K562 (cell line): ENCODE results near the gene FDPS. TPM values are rescaled to one million over a fixed set of nuclear protein-coding genes. Genes with fewer than 3 reads are reported as not detected.

Source experiments
- BRCA1 ChIP-seq, 2 experiments: fragments of 450-650 bp in 1 of 2; sonication (generic) in 1 of 2; formaldehyde crosslinking in 1 of 2; IDR thresholded peaks; 2 replicates each; pipeline versions ENCODE4 v1.5.0 to v1.6.1; 2017 to 2020; ENCODE audit warnings: mild to moderate bottlenecking in 1 of 2, missing genetic modification reagents in 1 of 2
- CREB5 ChIP-seq: fragments of 250-450 bp; sonication (Bioruptor Pico); IDR thresholded peaks from 2 replicates; pipeline ENCODE4 v1.5.0; 2020; ENCODE audit warnings: mild to moderate bottlenecking
- ETS2 ChIP-seq: IDR thresholded peaks from 2 replicates; pipeline ENCODE4 v1.6.1; 2016; ENCODE audit warnings: borderline replicate concordance, missing genetic modification characterization, mild to moderate bottlenecking, moderate library complexity, missing compliant biosample characterization; ENCODE audit not compliant: poor library complexity, severe bottlenecking
- FIP1L1 ChIP-seq: fragments of 200-400 bp; formaldehyde crosslinking; IDR thresholded peaks from 2 replicates; pipeline ENCODE4 v1.6.1; 2018; ENCODE audit warnings: mild to moderate bottlenecking, low read depth, low read length; ENCODE audit not compliant: poor library complexity, severe bottlenecking
- FOSL1 ChIP-seq: fragments of 200-800 bp; sonication (Bioruptor generic); conservative IDR thresholded peaks from 2 replicates; pipeline ENCODE4 v1.6.1; 2016; ENCODE audit warnings: missing genetic modification characterization, missing compliant biosample characterization
- HDAC1 ChIP-seq, 2 experiments: fragments of 450-650 bp; IDR thresholded peaks; 2 replicates each; pipeline ENCODE4 v1.6.1; 2016 to 2017; ENCODE audit warnings: inconsistent platforms in 1 of 2, mild to moderate bottlenecking in 1 of 2, moderate library complexity in 1 of 2
- HNRNPUL1 ChIP-seq: fragments of 200-400 bp; formaldehyde crosslinking; IDR thresholded peaks from 2 replicates; pipeline ENCODE4 v1.6.1; 2017; ENCODE audit warnings: low read length
- KAT2B ChIP-seq: IDR thresholded peaks from one replicate; pipeline ENCODE4 v1.6.1; 2012; ENCODE audit warnings: low read depth, mild to moderate bottlenecking, control low read depth, inconsistent platforms, low read length, moderate library complexity
- KAT8 ChIP-seq: fragments of 450-650 bp; IDR thresholded peaks from 2 replicates; pipeline ENCODE4 v1.6.1; 2016; ENCODE audit warnings: low read depth, mild to moderate bottlenecking
- KLF13 ChIP-seq: fragments of 450-650 bp; IDR thresholded peaks from 2 replicates; pipeline ENCODE4 v1.6.1; 2016; ENCODE audit warnings: missing genetic modification characterization, low read depth, mild to moderate bottlenecking, missing compliant biosample characterization, moderate library complexity, borderline replicate concordance
- NFE2L1 ChIP-seq: fragments of 450-650 bp; IDR thresholded peaks from 2 replicates; pipeline ENCODE4 v1.6.1; 2016; ENCODE audit warnings: missing genetic modification characterization, low read depth, mild to moderate bottlenecking, missing compliant biosample characterization, moderate library complexity, borderline replicate concordance
- NKRF ChIP-seq: fragments of 450-650 bp; IDR thresholded peaks from 2 replicates; pipeline ENCODE4 v1.6.1; 2016; ENCODE audit warnings: borderline replicate concordance
- PATZ1 ChIP-seq: fragments of 250-450 bp; sonication (Bioruptor Pico); IDR thresholded peaks from 2 replicates; pipeline ENCODE4 v1.5.0; 2020; ENCODE audit warnings: mild to moderate bottlenecking, borderline replicate concordance
- PHB ChIP-seq: fragments of 250-450 bp; sonication (Bioruptor Pico); IDR thresholded peaks from 2 replicates; pipeline ENCODE4 v1.5.0; 2021
- POLR2A ChIP-seq: fragments of 450-650 bp; conservative IDR thresholded peaks from 2 replicates; pipeline ENCODE4 v1.6.1; 2016
- SMARCA4 ChIP-seq: fragments of 450-650 bp; IDR thresholded peaks from 2 replicates; pipeline ENCODE4 v1.6.1; 2016
- SP1 ChIP-seq: sonication (generic); formaldehyde crosslinking; IDR thresholded peaks from 2 replicates; pipeline ENCODE4 v1.8.1; 2022; ENCODE audit warnings: mild to moderate bottlenecking, missing genetic modification reagents
- XRCC5 ChIP-seq: fragments of 200-400 bp; formaldehyde crosslinking; IDR thresholded peaks from 2 replicates; pipeline ENCODE4 v1.6.1; 2017; ENCODE audit warnings: low read depth, mild to moderate bottlenecking, low read length
- ZBTB8A ChIP-seq: fragments of 450-650 bp; IDR thresholded peaks from 2 replicates; pipeline ENCODE4 v1.6.1; 2018; ENCODE audit warnings: mild to moderate bottlenecking, moderate library complexity; ENCODE audit not compliant: partially characterized antibody
- ZNF140 ChIP-seq: fragments of 250-450 bp; sonication (Bioruptor Pico); IDR thresholded peaks from 2 replicates; pipeline ENCODE4 v1.8.0; 2021; ENCODE audit warnings: moderate library complexity, mild to moderate bottlenecking, inconsistent platforms
- ZNF384 ChIP-seq: IDR thresholded peaks from 2 replicates; pipeline ENCODE4 v1.6.1; 2012; ENCODE audit warnings: low read depth, low read length, improper control_type of control experiment
- ZNF408 ChIP-seq: fragments of 250-450 bp; sonication (Bioruptor Pico); IDR thresholded peaks from 2 replicates; pipeline ENCODE4 v1.4.0; 2020; ENCODE audit warnings: low read depth, mild to moderate bottlenecking, moderate library complexity
- ZNF586 ChIP-seq: fragments of 450-650 bp; formaldehyde crosslinking; conservative IDR thresholded peaks from 2 replicates; pipeline ENCODE4 v1.4.0; 2020; ENCODE audit warnings: mild to moderate bottlenecking, moderate library complexity
- ZNF76 ChIP-seq: fragments of 250-450 bp; sonication (Bioruptor Pico); IDR thresholded peaks from 2 replicates; pipeline ENCODE4 v1.4.0; 2020; ENCODE audit warnings: mild to moderate bottlenecking, moderate library complexity, borderline replicate concordance
- polyA plus RNA-seq, 8 experiments: library from polyadenylated mRNA; depleted of rRNA in 4 of 8; stranded (reverse) in 5 of 8; unstranded in 3 of 8; fragments of >200 nt; fragmentation: Nextera tagmentation in 2 of 8; fragmentation: Illumina TruSeq in 1 of 8; extraction: Ambion mirVana in 2 of 8; extraction: Trizol in 1 of 8; gene quantifications; 2 replicates each; pipeline versions ENCODE4 v1.2.1 to v1.2.3, GENCODE V29; 2011 to 2014; ENCODE audit warnings: inconsistent platforms in 1 of 8, missing spikeins in 1 of 8
- total RNA-seq, 7 experiments: library from RNA; depleted of rRNA in 6 of 7; stranded (reverse); fragments of >200 nt in 6 of 7; fragmentation: Illumina TruSeq in 2 of 7; extraction: Trizol in 2 of 7; gene quantifications; 2 replicates each; pipeline versions ENCODE4 v1.2.1 to v1.2.3, GENCODE V29; 2011 to 2021; ENCODE audit warnings: low replicate concordance in 1 of 7

The FDPS gene
- total and polyA plus RNA-seq, 9 of the 15 experiments (the other 6 are each of a cell fraction or from before 2014, with no cell fraction given), result 247 to 884 (median 360) TPM

GRCh38 chr1:155322953-155323728, 14.5 kb downstream of the FDPS start (continued):
- TF ChIP-seq ZBTB8A (no peak), HNRNPUL1 (no peak), NKRF (peak; percentile 77), NFE2L1 (tag) (no peak), POLR2A (no peak), KAT8 (no peak), KAT2B (no peak), HDAC1 (IDR thresholded peaks at IDR 0.05) (peak in 1 of 2 experiments; percentile 86; a peak in 2 of 4 replicates), PHB (CRISPR knock-in tag) (no peak), ZNF408 (CRISPR knock-in tag) (no peak), FOSL1 (tag) (no peak), KLF13 (tag) (0 out of 2 replicates have a peak, but pooled peaks have one; percentile 37), ETS2 (no peak), SP1 (peak; percentile 77), ZNF76 (no peak), PATZ1 (no peak), SMARCA4 (peak; percentile 38; the same call in 1 of the 2 replicates), ZNF586 (no peak), CREB5 (no peak), BRCA1 (IDR thresholded peaks at IDR 0.05) (no peak), BRCA1 (CRISPR knock-in tag; IDR thresholded peaks at IDR 0.05) (no peak), ZNF140 (CRISPR knock-in tag) (no peak), XRCC5 (0 out of 2 replicates have a peak, but pooled peaks have one; percentile 54), FIP1L1 (peak; percentile 60), ZNF384 (no peak)
